22Rv1 (cell line): Measurements from ENCODE around the gene OGFOD2.

ENCODE experiments used
- CTCF ChIP-seq: fragments of 450-650 bp; IDR thresholded peaks from 2 replicates; pipeline ENCODE4 v1.5.1; 2017; ENCODE audit warnings: mild to moderate bottlenecking
- ZFX ChIP-seq: fragments of 450-650 bp; IDR thresholded peaks from 2 replicates; pipeline ENCODE4 v1.6.1; 2017; ENCODE audit warnings: antibody characterized with exemption, borderline replicate concordance

GRCh38 chr12:122978507-122978955, 3.5 kb downstream of the OGFOD2 start:
- TF ChIP-seq ZFX (no peak), CTCF (no peak)
